Measurements from ENCODE around the gene KLF6.

KLF6 gene

DNA sequence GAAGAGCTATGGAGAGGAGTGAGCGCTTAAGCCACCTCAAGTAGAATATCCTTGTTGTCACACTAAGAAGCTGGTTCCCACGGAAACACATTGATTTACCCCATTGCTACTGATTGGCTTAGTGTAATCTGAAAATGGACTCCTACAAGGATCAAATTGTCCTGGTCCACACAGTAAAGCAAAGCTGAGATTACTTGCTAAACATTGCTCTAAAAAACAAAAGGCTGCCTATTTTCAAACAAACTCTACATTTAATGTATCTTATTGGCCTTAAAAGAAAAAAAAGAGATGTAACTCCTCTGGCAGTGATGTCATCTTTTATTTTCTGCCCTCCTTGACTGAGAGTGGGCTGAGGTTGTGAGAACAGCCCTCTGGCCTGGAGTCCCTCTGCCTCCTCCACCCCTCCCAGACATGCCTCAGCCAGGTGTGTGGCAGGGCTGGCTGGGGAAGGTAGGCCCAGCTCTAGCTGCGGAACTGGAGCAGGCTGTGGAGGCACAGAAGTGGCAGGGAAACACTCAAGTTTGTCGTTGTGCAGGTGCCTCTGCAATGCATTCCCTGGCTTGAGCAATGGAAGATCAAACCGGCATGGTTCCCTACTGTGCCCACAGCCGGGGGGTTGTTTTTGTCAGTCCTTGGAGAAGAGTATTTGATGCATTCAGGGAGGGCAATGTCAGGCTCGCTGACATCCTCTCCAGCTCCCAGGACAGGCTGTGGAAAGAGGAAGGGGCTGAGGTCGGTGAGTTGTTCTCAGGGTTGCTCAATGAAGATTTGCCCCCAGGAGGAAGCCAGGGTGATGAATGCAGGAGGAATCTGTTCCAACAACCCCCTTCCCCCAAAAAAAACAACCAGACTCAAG lies 9.1 kb downstream of the KLF6 start:
- peak in 5 of 58 donors; percentile 6 to 30 (median 18) for DNase-seq

DNA sequence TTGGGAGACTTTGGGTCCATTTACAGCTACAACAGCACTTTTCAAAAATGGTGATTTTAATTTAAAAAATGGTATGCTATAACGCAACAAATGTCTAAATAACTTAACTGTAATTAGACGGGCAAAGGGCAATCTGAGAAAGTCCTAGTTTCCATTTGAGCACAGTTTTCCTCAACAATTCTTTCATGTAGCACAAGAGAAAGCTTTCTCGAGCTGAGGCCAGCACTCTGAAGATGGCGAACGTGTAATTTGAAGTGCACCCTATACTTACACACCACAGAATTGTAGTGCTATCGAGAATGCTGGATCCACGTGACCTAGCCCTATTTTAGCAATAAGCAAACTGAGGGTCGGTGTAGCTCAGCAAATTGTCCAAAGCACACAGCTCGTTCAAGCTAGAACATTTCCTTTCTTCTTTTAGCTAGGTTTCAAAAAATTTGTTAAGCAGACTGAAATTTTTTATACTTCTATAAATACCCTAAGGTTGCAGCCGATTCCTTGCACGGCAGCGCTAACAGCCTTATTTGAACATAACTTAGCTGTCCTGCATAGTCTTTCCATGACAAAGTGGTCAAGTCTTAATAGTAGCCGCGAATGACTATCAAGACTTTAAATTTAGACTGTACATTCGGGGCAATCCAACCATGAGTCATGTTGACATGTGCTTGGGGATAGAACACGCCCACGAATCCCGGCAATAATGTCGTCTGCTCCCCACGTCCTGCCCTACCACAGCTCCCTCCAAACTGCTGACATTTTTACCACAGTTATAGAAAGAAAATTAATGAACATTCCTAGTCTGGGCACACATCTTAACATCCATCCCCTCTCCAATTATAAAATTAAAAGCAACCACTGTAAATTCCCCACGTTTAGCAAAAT lies 10.0 kb downstream of the KLF6 start:
- DNase-seq: peak in 3 of 58 donors; percentile 29 to 40 (median 35)

- DNase-seq: no peak
These were observed 10.8 kb downstream of the KLF6 start for GRCh38 chr10:3774018-3774813.

- no peak for DNase-seq
These were observed 11.5 kb downstream of the KLF6 start for GRCh38 chr10:3773460-3774017.

- no peak for DNase-seq
These were observed 12.4 kb downstream of the KLF6 start for GRCh38 chr10:3772361-3773171.

GRCh38 chr10:3770611-3771110 lies 14.3 kb downstream of the KLF6 start:
- no peak for DNase-seq

GRCh38 chr10:3769556-3769955 lies 15.5 kb downstream of the KLF6 start:
- DNase-seq: no peak

GRCh38 chr10:3766046-3766756 lies 18.8 kb downstream of the KLF6 start:
- no peak for DNase-seq

DNA sequence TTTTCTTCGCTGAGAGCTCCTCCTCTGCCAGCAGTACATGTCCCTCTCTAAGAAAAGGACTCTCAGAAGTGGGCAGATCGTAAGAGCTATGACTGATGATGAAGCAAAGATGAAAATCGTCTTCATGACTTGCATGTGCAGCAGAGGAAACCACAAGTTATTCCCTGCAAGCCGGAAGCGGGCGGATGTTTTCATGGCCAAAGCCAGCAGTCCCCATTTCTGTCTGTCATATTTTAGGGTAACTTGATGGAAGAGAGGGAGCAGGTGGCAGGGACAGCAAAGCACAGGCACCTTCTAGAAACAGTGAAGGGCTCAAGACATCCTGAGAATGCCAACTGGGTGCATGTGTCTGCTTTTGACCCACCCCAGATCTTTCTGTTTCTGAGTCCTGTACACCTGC lies 19.9 kb downstream of the KLF6 start:
- DNase-seq: no peak

DNA sequence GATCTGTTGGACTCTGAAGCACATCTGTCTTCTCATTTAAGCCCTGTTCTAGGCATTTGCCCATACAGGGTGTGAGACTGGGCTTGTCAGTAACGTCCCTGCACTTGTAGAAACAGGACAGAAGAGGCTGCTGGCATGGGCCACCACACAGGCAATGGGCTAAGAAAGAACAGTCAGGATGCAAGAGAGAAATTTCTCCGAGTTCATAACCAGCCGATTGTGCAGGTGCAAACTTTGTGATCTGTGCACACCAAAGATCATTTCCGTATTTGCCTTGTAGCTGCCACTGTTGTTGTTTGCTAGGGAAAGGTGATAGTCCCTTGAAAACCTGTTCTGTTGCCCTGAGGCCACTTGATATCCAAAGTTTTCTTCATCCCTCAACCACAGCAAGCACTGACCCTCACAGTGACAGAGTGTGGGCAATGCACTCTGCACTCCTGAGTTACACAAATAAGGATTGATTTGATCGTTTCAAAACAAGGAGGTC lies 20.3 kb downstream of the KLF6 start:
- no peak for DNase-seq

DNA sequence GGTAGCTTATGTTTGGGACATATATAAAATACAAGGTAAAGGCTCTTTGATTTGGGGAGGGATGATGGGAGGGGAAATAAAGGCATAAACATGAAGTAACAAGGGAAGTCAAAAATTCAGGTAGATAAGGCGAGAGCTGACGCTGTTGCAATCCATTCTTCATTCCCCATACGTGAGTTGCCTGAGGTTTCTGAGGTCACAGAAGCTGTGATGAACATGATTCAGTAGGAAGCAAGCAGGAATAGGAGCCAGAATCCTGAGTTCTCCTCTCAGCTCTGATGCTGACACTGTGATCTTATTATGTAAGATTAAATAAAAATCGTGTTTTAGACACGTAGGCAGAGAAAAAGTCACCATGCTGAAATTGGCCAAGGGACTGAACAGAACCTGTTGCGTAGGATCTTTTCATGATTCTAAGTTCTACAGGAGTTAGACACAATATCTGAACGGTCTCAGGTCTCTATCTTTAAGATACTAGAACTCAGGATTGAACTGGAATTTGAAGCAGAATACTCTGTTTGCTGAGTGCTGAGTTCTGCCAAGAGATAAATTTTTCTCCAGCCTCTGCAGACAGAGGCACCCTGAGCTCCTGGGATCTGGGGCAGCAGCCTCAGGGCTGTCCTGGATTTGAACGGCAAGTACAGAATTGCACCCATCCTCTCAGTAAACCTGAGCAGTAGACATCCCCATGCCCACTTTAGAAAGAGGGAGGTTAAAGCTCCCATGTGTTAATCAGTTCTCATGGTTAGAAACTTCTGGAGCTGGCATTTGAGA lies 21.0 kb downstream of the KLF6 start:
- no peak for DNase-seq

GRCh38 chr10:3763035-3763456 lies 22.0 kb downstream of the KLF6 start:
- no peak for DNase-seq

DNA sequence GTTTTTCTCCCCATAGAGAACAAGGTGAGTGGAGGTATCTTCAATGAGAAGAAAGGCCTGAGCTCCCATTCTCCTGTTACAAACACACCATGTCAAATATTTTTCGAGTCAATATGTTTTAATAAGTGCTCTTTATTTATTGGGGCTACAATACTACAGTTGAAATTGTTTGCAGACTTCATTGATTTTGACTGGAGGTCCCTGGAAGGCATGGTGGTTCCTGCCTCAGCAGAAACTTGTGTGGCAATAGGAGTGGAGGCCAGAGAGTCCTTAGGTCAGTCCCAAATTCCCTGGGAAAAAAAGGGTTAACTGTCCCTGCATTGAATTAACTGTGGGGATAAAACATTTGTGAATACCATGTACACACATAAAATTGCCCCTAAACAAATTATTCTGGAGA lies 22.7 kb downstream of the KLF6 start:
- DNase-seq: no peak

- DNase-seq: no peak
These were observed 23.1 kb downstream of the KLF6 start for GRCh38 chr10:3761904-3762303.

- DNase-seq: peak in 1 of 58 donors; percentile 49
These were observed 23.9 kb downstream of the KLF6 start for GRCh38 chr10:3761021-3761686.

DNA sequence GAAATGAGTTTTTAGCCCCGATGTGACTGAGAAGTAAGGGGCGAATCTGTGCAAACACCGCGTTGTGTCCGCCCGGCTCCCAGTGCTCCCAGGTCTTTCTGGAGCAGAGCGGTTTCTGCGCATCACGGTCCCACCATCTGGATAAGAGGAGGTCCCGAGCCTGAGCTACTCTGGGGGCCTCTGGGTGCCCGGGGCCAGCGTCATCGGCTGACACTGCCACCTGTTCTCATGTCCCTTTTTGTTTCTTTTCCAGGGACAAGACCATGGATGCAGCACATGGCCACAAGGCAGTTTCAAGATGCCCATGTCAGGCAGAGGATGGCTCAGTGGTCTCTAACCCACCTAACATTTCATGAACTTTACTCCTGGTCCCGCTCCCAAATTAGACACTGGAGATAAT lies 24.9 kb downstream of the KLF6 start:
- DNase-seq: no peak

DNA sequence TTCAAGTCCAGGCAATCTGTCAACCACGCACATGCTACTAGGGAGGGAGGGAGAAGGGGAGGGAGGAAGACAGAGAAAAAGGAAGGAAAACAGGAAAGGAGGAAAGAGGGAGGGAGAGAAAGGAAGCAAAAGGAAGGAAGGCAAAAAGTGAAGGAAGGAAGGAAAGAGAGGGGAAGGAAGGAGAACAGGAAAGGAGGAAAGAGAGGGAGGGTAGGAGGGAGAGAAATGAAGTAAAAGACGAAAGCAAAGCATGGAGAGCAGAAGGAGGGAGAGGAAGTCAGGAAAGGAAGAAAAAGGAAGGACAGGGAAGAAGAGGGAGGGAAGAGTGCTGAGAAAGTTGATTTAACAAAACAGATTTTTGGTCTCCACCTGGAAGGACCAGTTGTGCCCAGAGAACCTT lies 25.6 kb downstream of the KLF6 start:
- DNase-seq: no peak

GRCh38 chr10:3758491-3758970 lies 26.5 kb downstream of the KLF6 start:
- DNase-seq: no peak
